Activated CD4-positive, alpha-beta T cell treated with anti-CD3 and anti-CD28 coated beads for 36 hours (primary cell): Measurements from ENCODE around the gene FBXO17. TPM values are rescaled to one million over a fixed set of nuclear protein-coding genes. Genes with fewer than 3 reads are reported as not detected.

Source experiments
- ATAC-seq: fragments of 200-7000 bp; cut with Tn5 transposase; one replicate; pipeline ENCODE4 v1.10.0; 2021; ENCODE audit warnings: mild to moderate bottlenecking, moderate library complexity
- CTCF ChIA-PET: fragments of 350-600 bp; sonication (Branson Sonifier 250); formaldehyde crosslinking; loops from one replicate; lab custom pipeline; 2021; ENCODE audit warnings: antibody characterized with exemption; lab: Charles Lee
- POLR2A ChIA-PET: fragments of 350-600 bp; sonication (Branson Sonifier 250); formaldehyde crosslinking; loops from one replicate; lab custom pipeline; 2021; ENCODE audit warnings: antibody characterized with exemption, inconsistent platforms; lab: Charles Lee
- DNase-seq: peaks from one replicate; pipeline ENCODE4 v3.0.0-alpha.2; 2020
- H3K27ac Mint-ChIP-seq: one replicate; pipeline ENCODE4 v1.8.0; 2021; ENCODE audit warnings: mixed read lengths
- H3K27me3 Mint-ChIP-seq: one replicate; pipeline ENCODE4 v1.8.0; 2021; ENCODE audit warnings: mixed read lengths
- H3K36me3 Mint-ChIP-seq: one replicate; pipeline ENCODE4 v1.8.0; 2021; ENCODE audit warnings: low read depth, mixed read lengths
- H3K4me1 Mint-ChIP-seq: one replicate; pipeline ENCODE4 v1.8.0; 2021; ENCODE audit warnings: mixed read lengths
- H3K4me3 Mint-ChIP-seq: one replicate; pipeline ENCODE4 v1.8.0; 2021; ENCODE audit warnings: mild to moderate bottlenecking, moderate library complexity, mixed read lengths
- H3K9me3 Mint-ChIP-seq: one replicate; pipeline ENCODE4 v1.8.0; 2021; ENCODE audit warnings: low read depth, mixed read lengths
- intact Hi-C, 2 experiments: fragments of 100-400 bp; cut with DNase I in 1 of 2; cut with micrococcal nuclease in 1 of 2; formaldehyde crosslinking; loops; one replicate each; pipeline versions ENCODE4 v1.14.2 to v1.15.1; 2022 to 2024; cut with DNase I, micrococcal nuclease
- total RNA-seq, 2 experiments: library from RNA; stranded (reverse); gene quantifications; one replicate each; pipeline ENCODE4 v1.2.3, GENCODE V29; 2021

The FBXO17 gene
- total RNA-seq, 2 experiments from 2014 or later, result not detected

GRCh38 chr19:38958301-38958700, 17.2 kb downstream of the FBXO17 start:
- no peak for ATAC-seq
- CTCF ChIA-PET, result no interaction called here

GRCh38 chr19:38956264-38956663, 19.3 kb downstream of the FBXO17 start:
- H3K4me1 Mint-ChIP-seq, result peaks cover 5% of the 10 kb centered on the region
- intact Hi-C loops, result no loop called here
- ChIA-PET POLR2A (no interaction called here), CTCF (interaction anchor here (0.6 to 1.6 kb wide), 3 partner anchors 11 to 49 kb away, joined by 4 to 6 read pairs (median 4); partner anchors contain the start of genes MRPS12 and SARS2)
- no peak overlapping the region for H3K4me3 Mint-ChIP-seq
- no peaks in the 10 kb centered on the region for H3K9me3 Mint-ChIP-seq
- H3K27me3 Mint-ChIP-seq, result peaks cover 13% of the 10 kb centered on the region
- no peak overlapping the region for H3K27ac Mint-ChIP-seq
- DNase-seq (no peak), ATAC-seq (no peak)
- H3K36me3 Mint-ChIP-seq, result no peaks in the 10 kb centered on the region

More at GRCh38 chr19:38958301-38958700, 17.2 kb downstream of the FBXO17 start:
- POLR2A ChIA-PET, result no interaction called here
- Mint-ChIP-seq H3K4me3 (no peak overlapping the region), H3K27me3 (peaks cover 13% of the 10 kb centered on the region), H3K4me1 (peaks cover 4% of the 10 kb centered on the region), H3K36me3 (no peaks in the 10 kb centered on the region), H3K9me3 (no peaks in the 10 kb centered on the region), H3K27ac (no peak overlapping the region)
- DNase-seq, result no peak
- intact Hi-C loops, result no loop called here

GRCh38 chr19:38953677-38954076, 21.9 kb downstream of the FBXO17 start:
- CTCF ChIA-PET, result interaction anchor here (0.6 to 0.8 kb wide), 4 partner anchors 21 to 1051 kb away, joined by 3 read pairs; partner anchors contain the start of genes MRPS12 and SARS2
- Mint-ChIP-seq H3K27ac (no peak overlapping the region), H3K9me3 (no peaks in the 10 kb centered on the region), H3K4me1 (peaks cover 14% of the 10 kb centered on the region), H3K36me3 (no peaks in the 10 kb centered on the region), H3K27me3 (peaks cover 15% of the 10 kb centered on the region), H3K4me3 (no peak overlapping the region)
- ATAC-seq, result no peak
- no peak for DNase-seq
- intact Hi-C loops, result no loop called here
- POLR2A ChIA-PET, result no interaction called here

GRCh38 chr19:38952395-38953165, 23.0 kb downstream of the FBXO17 start:
- intact Hi-C loops, result no loop called here
- Mint-ChIP-seq H3K4me3 (no peak overlapping the region), H3K36me3 (no peaks in the 10 kb centered on the region), H3K4me1 (peaks cover 14% of the 10 kb centered on the region), H3K27me3 (peaks cover 15% of the 10 kb centered on the region), H3K9me3 (no peaks in the 10 kb centered on the region), H3K27ac (no peak overlapping the region)
- peak; percentile 52 for ATAC-seq
- CTCF ChIA-PET, result interaction anchor here (0.6 to 1.4 kb wide), 7 partner anchors 9 to 1319 kb away, joined by 3 to 7 read pairs (median 4); partner anchors contain the start of genes FAM98C, MRPS12 and SARS2
- POLR2A ChIA-PET, result no interaction called here
- peak; percentile 58 for DNase-seq

GRCh38 chr19:38951187-38951586, 24.4 kb downstream of the FBXO17 start:
- DNase-seq (no peak), ATAC-seq (no peak)
- ChIA-PET CTCF (interaction anchor here (0.6 to 1.4 kb wide), 5 partner anchors 20 to 304 kb away, joined by 3 to 7 read pairs (median 3); partner anchors contain the start of genes ACTN4, MRPS12 and SARS2), POLR2A (no interaction called here)
- Mint-ChIP-seq H3K4me3 (no peak overlapping the region), H3K36me3 (no peaks in the 10 kb centered on the region), H3K9me3 (no peaks in the 10 kb centered on the region), H3K27me3 (peaks cover 15% of the 10 kb centered on the region), H3K27ac (no peak overlapping the region), H3K4me1 (peaks cover 14% of the 10 kb centered on the region)
- intact Hi-C loops, result no loop called here

- Mint-ChIP-seq H3K27me3 (peaks cover 15% of the 10 kb centered on the region), H3K9me3 (no peaks in the 10 kb centered on the region), H3K36me3 (no peaks in the 10 kb centered on the region), H3K27ac (no peak overlapping the region), H3K4me1 (peaks cover 14% of the 10 kb centered on the region), H3K4me3 (peak overlapping the region; percentile 16)
- intact Hi-C loops, result loop anchor here in 1 of 2 experiments (1.0 to 5.0 kb wide), 2 partner anchors 19 to 212 kb away; partner anchors contain the start of genes MRPS12 and SARS2
- peak; percentile 94 for ATAC-seq
- ChIA-PET POLR2A (no interaction called here), CTCF (no interaction called here)
- peak; percentile 96 for DNase-seq
These were observed 25.8 kb downstream of the FBXO17 start for GRCh38 chr19:38949580-38950367.

- H3K27ac Mint-ChIP-seq, result no peak overlapping the region
- peak; percentile 20 for DNase-seq
- H3K9me3 Mint-ChIP-seq, result no peaks in the 10 kb centered on the region
- peaks cover 2% of the 10 kb centered on the region for H3K27me3 Mint-ChIP-seq
- CTCF ChIA-PET, result interaction anchor here (1.1 kb wide), 1 partner anchor 13 kb away, joined by 3 read pairs; no protein-coding TSS in a partner anchor
- no peak overlapping the region for H3K4me3 Mint-ChIP-seq
- ATAC-seq, result no peak
- H3K4me1 Mint-ChIP-seq, result peaks cover 14% of the 10 kb centered on the region
- intact Hi-C loops, result loop anchor here in 1 of 2 experiments (5.0 kb wide), 1 partner anchor 209 kb away; no protein-coding TSS in a partner anchor
- H3K36me3 Mint-ChIP-seq, result no peaks in the 10 kb centered on the region
- POLR2A ChIA-PET, result no interaction called here
These were observed 29.1 kb downstream of the FBXO17 start for GRCh38 chr19:38946229-38947010.

- H3K4me3 Mint-ChIP-seq, result no peak overlapping the region
- no peaks in the 10 kb centered on the region for H3K9me3 Mint-ChIP-seq
- intact Hi-C loops, result loop anchor here in 1 of 2 experiments (5.0 kb wide), 1 partner anchor 208 kb away; no protein-coding TSS in a partner anchor
- DNase-seq, result peak; percentile 27
- H3K27ac Mint-ChIP-seq, result no peak overlapping the region
- CTCF ChIA-PET, result no interaction called here
- peaks cover 19% of the 10 kb centered on the region for H3K4me1 Mint-ChIP-seq
- POLR2A ChIA-PET, result no interaction called here
- no peaks in the 10 kb centered on the region for H3K36me3 Mint-ChIP-seq
- no peak for ATAC-seq
- peaks cover 2% of the 10 kb centered on the region for H3K27me3 Mint-ChIP-seq
These were observed 29.8 kb downstream of the FBXO17 start for GRCh38 chr19:38945562-38946228.

GRCh38 chr19:38944981-38945506, 30.5 kb downstream of the FBXO17 start:
- H3K4me3 Mint-ChIP-seq, result no peak overlapping the region
- peaks cover 16% of the 10 kb centered on the region for H3K4me1 Mint-ChIP-seq
- DNase-seq, result peak; percentile 32
- no peak overlapping the region for H3K27ac Mint-ChIP-seq
- POLR2A ChIA-PET, result no interaction called here
- intact Hi-C loops, result loop anchor here in 1 of 2 experiments (5.0 kb wide), 1 partner anchor 208 kb away; no protein-coding TSS in a partner anchor
- H3K27me3 Mint-ChIP-seq, result no peaks in the 10 kb centered on the region
- ATAC-seq, result no peak
- no peaks in the 10 kb centered on the region for H3K9me3 Mint-ChIP-seq
- H3K36me3 Mint-ChIP-seq, result no peaks in the 10 kb centered on the region
- CTCF ChIA-PET, result interaction anchor here (0.6 to 1.9 kb wide), 2 partner anchors 15 to 107 kb away, joined by 3 to 7 read pairs; partner anchors contain the start of genes MRPS12 and SARS2

GRCh38 chr19:38942471-38943181, 32.9 kb downstream of the FBXO17 start:
- Mint-ChIP-seq H3K4me3 (no peak overlapping the region), H3K4me1 (peaks cover 13% of the 10 kb centered on the region), H3K27me3 (no peaks in the 10 kb centered on the region), H3K9me3 (no peaks in the 10 kb centered on the region), H3K27ac (no peak overlapping the region), H3K36me3 (no peaks in the 10 kb centered on the region)
- intact Hi-C loops, result no loop called here
- CTCF ChIA-PET, result no interaction called here
- no peak for DNase-seq
- POLR2A ChIA-PET, result no interaction called here
- no peak for ATAC-seq
